Measurements from ENCODE around the gene NDEL1.

- TF ChIP-seq CTCF (IDR thresholded peaks at IDR 0.05; ENCODE audit: insufficient read depth, low read length, poor library complexity, severe bottlenecking), result no peak
- no peak for TF ChIP-seq EZH2phosphoT487 (conservative IDR thresholded peaks at IDR 0.05; ENCODE audit: low read length)
Observed at GRCh38 chr17:8475227-8475626, 39.5 kb downstream of the NDEL1 start.

All from SU-DHL-6 (cell line).